HCT116 (cell line): ENCODE measurements around the gene AGAP1. TPM values are rescaled to one million over a fixed set of nuclear protein-coding genes. Genes with fewer than 3 reads are reported as not detected.

Experiments
- ATAC-seq: fragments of 200-7000 bp; cut with Tn5 transposase; 2 replicates; pipeline ENCODE4 v1.9.1; 2020; ENCODE audit warnings: mild to moderate bottlenecking, moderate library complexity
- BruUV-seq: library from RNA; stranded (reverse); fragments of 400-500 nt; replicated peaks from 2 replicates; lab custom pipeline; 2021; lab: Mats Ljungman, UMichigan
- CTCF ChIA-PET: fragments of 300-600 bp; sonication (Branson Sonifier 250); formaldehyde crosslinking; loops from one replicate; lab custom pipeline; 2021; ENCODE audit warnings: antibody characterized with exemption; lab: Charles Lee
- POLR2A ChIA-PET: fragments of 300-600, 350-600 bp; sonication (Branson Sonifier 250); formaldehyde crosslinking; loops from one replicate; lab custom pipeline; 2021; ENCODE audit warnings: antibody characterized with exemption; lab: Charles Lee
- RAD21 ChIA-PET, 2 experiments: fragments of 300-600 bp; sonication (Branson Sonifier 250); formaldehyde crosslinking; loops; one replicate each; lab custom pipeline; 2023; ENCODE audit warnings: low total read pairs in 2 of 2; ENCODE audit not compliant: uncharacterized antibody in 2 of 2, unreplicated experiment in 2 of 2, low non-redundant PET in 1 of 2; lab: Charles Lee
- DNase-seq: peaks from one replicate; pipeline ENCODE4 v3.0.0-alpha.2; 2010; ENCODE audit warnings: low read depth, low spot score
- H2AFZ ChIP-seq: fragments of 200-600 bp; shearing (Covaris generic), sonication (generic); 2 replicates; pipeline ENCODE4 v1.6.1; 2017; ENCODE audit warnings: low read depth, mixed run types, mixed read lengths, antibody characterized with exemption, low read length; ENCODE audit not compliant: poor library complexity, severe bottlenecking
- H3K27ac ChIP-seq: 2 replicates; pipeline ENCODE4 v1.5.1; 2012; ENCODE audit warnings: low read depth, low read length
- H3K27me3 ChIP-seq: fragments of 200-600 bp; sonication (generic); 2 replicates; pipeline ENCODE4 v1.6.1; 2016; ENCODE audit warnings: mixed run types, low read length, mixed read lengths; ENCODE audit not compliant: insufficient read depth
- H3K36me3 ChIP-seq, 2 experiments: fragments of 200-500 bp in 1 of 2; fragments of 200-600 bp in 1 of 2; sonication (Bioruptor generic) in 1 of 2; sonication (generic) in 1 of 2; 2 replicates each; pipeline versions ENCODE4 v1.5.1 to v1.6.1; 2014 to 2016; ENCODE audit warnings: low read length in 2 of 2, inconsistent platforms in 1 of 2, mixed read lengths in 1 of 2, mixed run types in 1 of 2; ENCODE audit not compliant: insufficient read depth in 2 of 2, control insufficient read depth in 1 of 2
- H3K4me1 ChIP-seq, 2 experiments: fragments of 200-600 bp in 1 of 2; sonication (generic) in 1 of 2; 2 replicates each; pipeline versions ENCODE4 v1.5.1 to v1.6.1; 2012 to 2017; ENCODE audit warnings: low read length in 2 of 2, inconsistent platforms in 1 of 2, mild to moderate bottlenecking in 1 of 2, mixed read lengths in 1 of 2, mixed run types in 1 of 2, moderate library complexity in 1 of 2; ENCODE audit not compliant: insufficient read depth in 2 of 2, control insufficient read depth in 1 of 2
- H3K4me2 ChIP-seq: fragments of 200-600 bp; sonication (generic); 2 replicates; pipeline ENCODE4 v1.6.1; 2017; ENCODE audit warnings: mixed run types, low read length, mixed read lengths
- H3K4me3 ChIP-seq, 2 experiments: fragments of 200-600 bp in 1 of 2; sonication (generic) in 1 of 2; replicated peaks in 1 of 2; 2 replicates each; pipeline ENCODE4 v1.5.1; 2011 to 2016; ENCODE audit warnings: low read length in 2 of 2, control low read depth in 1 of 2, low read depth in 1 of 2, mild to moderate bottlenecking in 1 of 2, mixed read lengths in 1 of 2, mixed run types in 1 of 2
- H3K79me2 ChIP-seq: fragments of 200-600 bp; sonication (generic); 2 replicates; pipeline ENCODE4 v1.6.1; 2017; ENCODE audit warnings: mild to moderate bottlenecking, mixed run types, low read length, moderate library complexity, mixed read lengths; ENCODE audit not compliant: insufficient read depth
- H3K9ac ChIP-seq: fragments of 200-600 bp; sonication (generic); 2 replicates; pipeline ENCODE4 v1.6.1; 2016; ENCODE audit warnings: low read length, mixed read lengths
- H3K9me2 ChIP-seq: fragments of 200-600 bp; sonication (generic), shearing (Covaris generic); 2 replicates; pipeline ENCODE4 v1.6.1; 2017; ENCODE audit warnings: mixed run types, mild to moderate bottlenecking, moderate library complexity; ENCODE audit not compliant: insufficient read depth
- H3K9me3 ChIP-seq, 2 experiments: fragments of 200-500 bp in 1 of 2; fragments of 200-600 bp in 1 of 2; sonication (Bioruptor generic) in 1 of 2; sonication (generic) in 1 of 2; 2 replicates each; pipeline ENCODE4 v1.6.1; 2014 to 2017; ENCODE audit warnings: low read length in 2 of 2, mixed read lengths in 2 of 2, inconsistent platforms in 1 of 2, low read depth in 1 of 2, mild to moderate bottlenecking in 1 of 2, mixed run types in 1 of 2, moderate library complexity in 1 of 2; ENCODE audit not compliant: control insufficient read depth in 1 of 2, insufficient read depth in 1 of 2
- H4K20me1 ChIP-seq: fragments of 200-600 bp; sonication (generic), shearing (Covaris generic); 2 replicates; pipeline ENCODE4 v1.6.1; 2017; ENCODE audit warnings: mixed run types, mild to moderate bottlenecking, moderate library complexity; ENCODE audit not compliant: insufficient read depth
- CEBPB ChIP-seq: IDR thresholded peaks from 2 replicates; pipeline ENCODE4 v1.6.1; 2012; ENCODE audit warnings: low read depth
- EGR1 ChIP-seq: IDR thresholded peaks from 2 replicates; pipeline ENCODE4 v1.6.1; 2012; ENCODE audit warnings: low read depth
- EZH2 ChIP-seq: fragments of 200-600 bp; sonication (generic); IDR thresholded peaks from 2 replicates; pipeline ENCODE4 v1.6.1; 2017; ENCODE audit warnings: antibody characterized with exemption, mixed run types
- FOSL1 ChIP-seq: IDR thresholded peaks from 2 replicates; pipeline ENCODE4 v1.6.1; 2012; ENCODE audit warnings: low read depth
- POLR2A ChIP-seq: IDR thresholded peaks from 2 replicates; pipeline ENCODE4 v1.7.0; 2011; ENCODE audit warnings: borderline replicate concordance; ENCODE audit not compliant: insufficient read depth, insufficient read length; ENCODE audit errors: extremely low read depth
- RAD21 ChIP-seq: IDR thresholded peaks from 2 replicates; pipeline ENCODE4 v1.6.1; 2012; ENCODE audit warnings: low read depth, mild to moderate bottlenecking
- YY1 ChIP-seq: IDR thresholded peaks from 2 replicates; pipeline ENCODE4 v1.6.1; 2011; ENCODE audit warnings: low read length, low read depth, moderate library complexity, mild to moderate bottlenecking; ENCODE audit not compliant: insufficient replicate concordance; ENCODE audit errors: extremely low read depth
- intact Hi-C: fragments of 100-400 bp; cut with micrococcal nuclease; formaldehyde crosslinking; loops from 2 replicates; pipeline ENCODE4 v1.10.0; 2022
- total RNA-seq: library from RNA; stranded (reverse); gene quantifications from one replicate; pipeline ENCODE4 v1.2.1, GENCODE V29; 2021; ENCODE audit not compliant: unreplicated experiment
- TF ChIP-seq, protein P1 (sequence below), 3 experiments: fragments of 200-600 bp in 1 of 3; sonication (generic) in 1 of 3; IDR thresholded peaks in 2 of 3; conservative IDR thresholded peaks in 1 of 3; 2 replicates each; pipeline ENCODE4 v1.5.1; 2012 to 2017; ENCODE audit warnings: low read depth in 2 of 3, low read length in 2 of 3, antibody characterized with exemption in 1 of 3, borderline replicate concordance in 1 of 3, control low read depth in 1 of 3, mild to moderate bottlenecking in 1 of 3, mixed read lengths in 1 of 3, mixed run types in 1 of 3, moderate library complexity in 1 of 3; ENCODE audit not compliant: insufficient read depth in 1 of 3
- TF ChIP-seq, protein P2 (sequence below): IDR thresholded peaks from 2 replicates; pipeline ENCODE4 v1.6.1; 2012

AGAP1 gene
- total RNA-seq, 1 experiment from 2014 or later, result 43.8 TPM

DNA sequence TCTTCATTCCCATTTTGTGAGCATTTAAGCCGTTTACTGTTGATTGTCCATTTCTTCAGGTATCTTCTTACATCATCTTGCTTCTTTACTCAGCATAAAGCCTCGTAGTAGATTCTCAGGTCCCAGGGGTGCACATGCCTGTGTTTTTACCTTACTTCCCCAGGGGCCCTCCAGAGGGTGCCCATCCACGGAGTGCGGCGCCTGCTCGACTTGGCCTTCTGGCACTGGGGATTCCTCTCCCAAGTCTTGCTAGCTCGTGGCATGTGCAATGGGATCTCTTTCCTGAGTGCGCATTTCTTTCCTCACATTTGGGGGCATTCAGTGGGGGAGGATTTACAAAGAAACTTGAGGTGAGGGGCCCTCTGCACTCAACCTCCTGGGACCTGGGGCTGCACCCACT is 148.1 kb downstream of the AGAP1 start:
- no peak overlapping the region for H2AFZ ChIP-seq
- ChIA-PET RAD21 (no interaction called here), POLR2A (no interaction called here), CTCF (no interaction called here)
- TF ChIP-seq EZH2 (no peak), CEBPB (no peak), YY1 (no peak), POLR2A (no peak), EGR1 (no peak), FOSL1 (no peak), RAD21 (no peak)
- TF ChIP-seq, protein P1, sequence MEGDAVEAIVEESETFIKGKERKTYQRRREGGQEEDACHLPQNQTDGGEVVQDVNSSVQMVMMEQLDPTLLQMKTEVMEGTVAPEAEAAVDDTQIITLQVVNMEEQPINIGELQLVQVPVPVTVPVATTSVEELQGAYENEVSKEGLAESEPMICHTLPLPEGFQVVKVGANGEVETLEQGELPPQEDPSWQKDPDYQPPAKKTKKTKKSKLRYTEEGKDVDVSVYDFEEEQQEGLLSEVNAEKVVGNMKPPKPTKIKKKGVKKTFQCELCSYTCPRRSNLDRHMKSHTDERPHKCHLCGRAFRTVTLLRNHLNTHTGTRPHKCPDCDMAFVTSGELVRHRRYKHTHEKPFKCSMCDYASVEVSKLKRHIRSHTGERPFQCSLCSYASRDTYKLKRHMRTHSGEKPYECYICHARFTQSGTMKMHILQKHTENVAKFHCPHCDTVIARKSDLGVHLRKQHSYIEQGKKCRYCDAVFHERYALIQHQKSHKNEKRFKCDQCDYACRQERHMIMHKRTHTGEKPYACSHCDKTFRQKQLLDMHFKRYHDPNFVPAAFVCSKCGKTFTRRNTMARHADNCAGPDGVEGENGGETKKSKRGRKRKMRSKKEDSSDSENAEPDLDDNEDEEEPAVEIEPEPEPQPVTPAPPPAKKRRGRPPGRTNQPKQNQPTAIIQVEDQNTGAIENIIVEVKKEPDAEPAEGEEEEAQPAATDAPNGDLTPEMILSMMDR (IDR thresholded peaks at IDR 0.05 in 2 of 3, conservative IDR thresholded peaks at IDR 0.05 in 1 of 3; ENCODE audit: borderline replicate concordance in 1 of 3, insufficient read depth in 1 of 3, low read depth in 2 of 3, low read length in 2 of 3), result no peak
- TF ChIP-seq, protein P2, sequence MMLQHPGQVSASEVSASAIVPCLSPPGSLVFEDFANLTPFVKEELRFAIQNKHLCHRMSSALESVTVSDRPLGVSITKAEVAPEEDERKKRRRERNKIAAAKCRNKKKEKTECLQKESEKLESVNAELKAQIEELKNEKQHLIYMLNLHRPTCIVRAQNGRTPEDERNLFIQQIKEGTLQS, result no peak
- DNase-seq (no peak), ATAC-seq (0 out of 2 replicates have a peak, but pooled peaks have one; percentile 47)
- H3K4me2 ChIP-seq, result no peak overlapping the region; the same call in 1 of the 2 replicates
- H3K27ac ChIP-seq, result no peak overlapping the region
- H4K20me1 ChIP-seq, result no peaks in the 10 kb centered on the region
- no peak overlapping the region for H3K4me3 ChIP-seq
- no peak overlapping the region for H3K9ac ChIP-seq
- H3K79me2 ChIP-seq, result peaks cover 84% of the 10 kb centered on the region
- no peaks in the 10 kb centered on the region for H3K27me3 ChIP-seq
- intact Hi-C loops, result no loop called here
- no peaks in the 10 kb centered on the region for H3K9me2 ChIP-seq
- H3K36me3 ChIP-seq, result no peaks in the 10 kb centered on the region
- no TSS peak for BruUV-seq
- H3K4me1 ChIP-seq, result peaks cover 4 to 13% of the 10 kb centered on the region in 2 experiments; a peak in 3 of 4 replicates
- no peaks in the 10 kb centered on the region for H3K9me3 ChIP-seq
